GM12874 (cell line): ENCODE results near the gene INTS7.

Experiments
- CTCF ChIP-seq: IDR thresholded peaks from 2 replicates; pipeline ENCODE4 v1.5.1; 2011; ENCODE audit warnings: low read depth, mild to moderate bottlenecking, control low read depth, low read length, moderate library complexity; ENCODE audit not compliant: insufficient read depth

The INTS7 gene

GRCh38 chr1:211991695-211992094 is 43.7 kb downstream of the INTS7 start:
- TF ChIP-seq CTCF = no peak

DNA sequence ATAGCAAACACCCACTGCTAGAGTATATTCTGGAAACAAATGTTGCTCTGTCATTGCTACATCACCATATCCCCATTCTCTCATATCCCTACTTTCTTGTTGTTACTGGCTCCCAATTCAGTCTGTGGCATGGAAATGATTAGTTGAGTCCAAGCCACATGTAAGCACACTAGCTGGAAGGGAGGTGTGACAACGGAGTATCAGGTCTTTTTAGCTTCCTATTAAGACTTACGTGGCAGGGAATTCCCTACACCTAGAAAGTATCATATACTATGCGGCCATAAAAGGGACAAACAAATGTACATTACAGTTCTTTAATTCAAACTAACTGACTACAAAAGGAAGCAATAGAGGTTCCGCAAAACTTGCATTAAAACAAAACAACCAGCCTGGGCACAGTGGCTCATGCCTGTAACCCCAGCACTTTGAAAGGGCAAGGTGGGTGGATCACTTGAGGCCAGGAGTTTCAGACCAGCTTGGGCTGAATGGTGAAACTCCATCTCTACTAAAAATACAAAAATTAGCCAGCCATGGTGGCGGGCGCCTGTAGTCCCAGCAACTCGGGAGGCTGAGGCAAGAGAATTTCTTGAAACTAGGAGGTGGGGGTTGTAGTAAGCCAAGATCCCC is 48.6 kb downstream of the INTS7 start:
- TF ChIP-seq CTCF = no peak

GRCh38 chr1:211985556-211986264 is 49.6 kb downstream of the INTS7 start:
- no peak for TF ChIP-seq CTCF

DNA sequence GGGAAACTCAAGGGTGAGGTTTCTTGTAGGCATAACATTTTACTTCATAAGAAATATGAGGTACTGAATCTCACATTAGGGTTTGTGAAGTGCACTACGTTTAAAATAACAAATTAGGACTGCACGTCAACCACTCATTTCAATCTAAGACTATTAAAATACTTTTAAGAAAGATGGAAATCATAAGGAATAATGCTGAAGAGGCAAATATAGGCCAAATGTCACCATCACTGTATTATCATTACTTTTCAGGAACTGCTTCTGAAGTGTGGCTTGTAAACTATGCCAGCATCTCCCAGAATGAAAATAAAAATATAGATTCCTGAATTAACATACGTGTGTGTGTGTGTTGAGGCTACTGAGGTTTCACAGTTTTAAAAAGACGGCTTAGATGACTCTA is 56.8 kb downstream of the INTS7 start:
- no peak for TF ChIP-seq CTCF

- no peak for TF ChIP-seq CTCF
These were observed 60.0 kb downstream of the INTS7 start for GRCh38 chr1:211975152-211975941.

GRCh38 chr1:211973541-211973940 is 61.8 kb downstream of the INTS7 start:
- no peak for TF ChIP-seq CTCF

DNA sequence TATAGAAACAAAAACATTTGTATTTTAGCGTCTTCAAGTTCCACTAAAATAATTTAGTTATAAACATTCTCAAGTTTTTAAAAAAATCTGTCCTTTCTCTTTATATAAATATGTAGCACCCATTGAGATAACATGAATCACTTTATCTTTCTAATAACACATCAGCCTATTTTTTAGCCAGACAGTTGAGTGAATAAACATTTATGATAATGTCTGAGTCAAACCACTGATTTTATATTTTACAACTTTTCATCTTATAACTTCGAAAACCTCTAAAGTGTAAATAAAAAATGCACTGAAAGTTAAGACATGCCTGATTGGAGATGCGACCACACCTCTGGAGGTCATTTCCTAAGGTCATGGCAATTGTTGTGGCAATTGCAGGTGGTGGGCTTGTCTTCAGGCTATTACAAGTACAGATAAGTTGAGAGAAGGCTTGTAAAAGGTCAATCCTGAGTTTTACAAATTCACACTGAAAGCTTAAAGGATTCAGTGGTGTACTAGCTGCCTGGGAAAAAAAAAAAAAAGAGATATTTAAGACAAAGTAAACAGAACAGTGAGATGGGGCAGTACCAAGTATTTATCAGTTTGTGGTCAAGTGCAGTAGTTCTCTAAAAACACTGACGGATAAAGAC is 67.0 kb downstream of the INTS7 start:
- TF ChIP-seq CTCF = no peak
